Suprapubic skin (tissue), 3 donors: ENCODE results near the gene CCL13.

Experiments
- CTCF ChIP-seq, 2 donors: fragments of 200-600 bp in 1 of 2; fragments of 450-650 bp in 1 of 2; sonication (generic) in 1 of 2; IDR thresholded peaks; one replicate each; pipeline ENCODE4 v1.5.1; 2016 to 2019; ENCODE audit warnings: antibody characterized with exemption in 2 of 2, mild to moderate bottlenecking in 1 of 2, moderate library complexity in 1 of 2
- EP300 ChIP-seq: sonication (generic); formaldehyde crosslinking; IDR thresholded peaks from one replicate; pipeline ENCODE4 v1.6.1; 2017; ENCODE audit warnings: antibody characterized with exemption
- POLR2A ChIP-seq, 2 donors: fragments of 450-650 bp; IDR thresholded peaks; one replicate each; pipeline ENCODE4 v1.6.1; 2017; ENCODE audit warnings: antibody characterized with exemption in 2 of 2, mild to moderate bottlenecking in 2 of 2, moderate library complexity in 2 of 2

GRCh38 chr17:34377078-34377823, 21.0 kb downstream of the CCL13 start:
- TF ChIP-seq CTCF (IDR thresholded peaks at IDR 0.05) (no peak), POLR2A (IDR thresholded peaks at IDR 0.05) (no peak), EP300 (no peak)
